Right cardiac atrium (tissue), 5 donors: ENCODE results near the gene LYVE1. TPM values are rescaled to one million over a fixed set of nuclear protein-coding genes. Genes with fewer than 3 reads are reported as not detected.

ENCODE experiments used
- ATAC-seq, 2 donors: fragments of 200-7000 bp; cut with Tn5 transposase; one replicate each; pipeline versions ENCODE4 v1.8.0 to v1.9.1; 2020; ENCODE audit warnings: moderate library complexity in 2 of 2, mild to moderate bottlenecking in 1 of 2
- DNase-seq, 3 donors: peaks; one replicate each; pipeline ENCODE4 v3.0.0-alpha.2; 2020
- H3K27ac ChIP-seq: one replicate; pipeline ENCODE4 v1.5.1; 2013; ENCODE audit warnings: mild to moderate bottlenecking, low read length, control low read depth, moderate library complexity
- H3K27me3 ChIP-seq: one replicate; pipeline ENCODE4 v1.6.1; 2013; ENCODE audit not compliant: control insufficient read depth, insufficient read depth
- H3K4me1 ChIP-seq: one replicate; pipeline ENCODE4 v1.6.1; 2013; ENCODE audit warnings: low read length; ENCODE audit not compliant: control insufficient read depth, insufficient read depth
- H3K4me3 ChIP-seq: one replicate; pipeline ENCODE4 v1.5.1; 2013; ENCODE audit warnings: low read length, control low read depth
- H3K9me3 ChIP-seq: one replicate; pipeline ENCODE4 v1.6.1; 2013; ENCODE audit warnings: low read length; ENCODE audit not compliant: control insufficient read depth
- WGBS: extraction: QIAGEN DNeasy Blood & Tissue Kit; methylation state at CpG from one replicate; pipeline ENCODE4 v1.1.7; 2013; 5-methylcytosine and 5-hydroxymethylcytosine counted together
- intact Hi-C, 4 donors: fragments of 100-400 bp; cut with DNase I; formaldehyde crosslinking; loops; one replicate each; pipeline versions ENCODE4 v1.11.0 to v1.14.0; 2022 to 2023
- long read RNA-seq, 4 donors: library from polyadenylated mRNA; unstranded; transcript quantifications; one replicate each; pipeline ENCODE4 v2.0.0, GENCODE V29; 2020 to 2021
- polyA plus RNA-seq: library from polyadenylated mRNA; stranded (reverse); fragments of 200-250 nt; gene quantifications from one replicate; pipeline ENCODE4 v1.2.3, GENCODE V29; 2013
- total RNA-seq, 4 donors: library from RNA; stranded (reverse); fragmentation: NEBNext Ultra II Directional; extraction: Animal tissue kit (Norgen Biotek cat#: 25700); gene quantifications; one replicate each; pipeline ENCODE4 v1.2.1, GENCODE V29; 2021
- donor health status: healthy with polysubstance abuse.
- donor health status: DM: no; HTN: yes; CAD: no.
- donor health status: DM: no; HTN: no; CAD: no.
- donor health status: DM: no; HTN: yes; CAD: no; lungs with severe emphysema.
- donor health status: DM: yes; HTN: yes; CAD: no.

LYVE1 gene, protein sequence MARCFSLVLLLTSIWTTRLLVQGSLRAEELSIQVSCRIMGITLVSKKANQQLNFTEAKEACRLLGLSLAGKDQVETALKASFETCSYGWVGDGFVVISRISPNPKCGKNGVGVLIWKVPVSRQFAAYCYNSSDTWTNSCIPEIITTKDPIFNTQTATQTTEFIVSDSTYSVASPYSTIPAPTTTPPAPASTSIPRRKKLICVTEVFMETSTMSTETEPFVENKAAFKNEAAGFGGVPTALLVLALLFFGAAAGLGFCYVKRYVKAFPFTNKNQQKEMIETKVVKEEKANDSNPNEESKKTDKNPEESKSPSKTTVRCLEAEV
- total RNA-seq, result 100 to 1,000 TPM in 1 of 4 donors, 10 to 100 TPM in 3; 69.8 to 114 (median 92.8) TPM
- polyA plus RNA-seq, result 12.6 TPM
- long read RNA-seq, donor 1, transcript LYVE1-201 (6 exons, 3,273 nt), result major isoform, 26 of 52 reads
- long read RNA-seq, donor 1, partial matches to known transcripts, result 6 of 52 reads
- long read RNA-seq, donor 1, other reads (novel, unspliced or antisense), result 19 of 52 reads
- long read RNA-seq, donor 2, transcript LYVE1-201 (6 exons, 3,273 nt), result major isoform, 13 of 14 reads
- long read RNA-seq, donor 2, partial matches to known transcripts, result 1 of 14 reads
- long read RNA-seq, donor 2, other reads (novel, unspliced or antisense), result 0 of 14 reads
- long read RNA-seq, donor 3, transcript LYVE1-201 (6 exons, 3,273 nt), result major isoform, 22 of 51 reads
- long read RNA-seq, donor 3, partial matches to known transcripts, result 12 of 51 reads
- long read RNA-seq, donor 3, other reads (novel, unspliced or antisense), result 17 of 51 reads
- long read RNA-seq, donor 4, transcript LYVE1-201 (6 exons, 3,273 nt), result major isoform, 10 of 12 reads
- long read RNA-seq, donor 4, partial matches to known transcripts, result 2 of 12 reads
- long read RNA-seq, donor 4, other reads (novel, unspliced or antisense), result 0 of 12 reads

DNA sequence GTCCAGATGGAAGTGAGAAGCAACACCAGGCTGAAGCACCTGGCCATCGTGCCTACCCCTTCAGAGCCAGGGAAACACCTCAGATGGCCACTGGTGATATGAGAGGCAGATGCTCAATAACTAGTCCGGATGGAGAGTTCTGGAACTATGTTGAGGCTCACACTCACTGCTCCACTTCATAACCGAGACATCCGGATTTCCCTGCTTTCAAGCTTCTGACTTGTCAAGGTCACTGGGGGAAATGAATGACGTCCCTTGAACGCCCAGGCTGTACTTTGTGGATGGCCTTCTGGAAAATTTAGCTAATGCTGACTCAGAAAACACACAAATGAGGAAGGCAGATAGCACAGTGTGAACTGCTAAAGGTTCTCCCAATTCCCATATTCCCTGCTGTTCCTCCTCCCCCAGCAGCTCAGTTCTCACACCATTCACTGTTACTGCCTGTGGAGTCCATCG lies at the start of gene LYVE1:
TSS of gene LYVE1 (minus strand) at position 180 of the 456 bp plus-strand sequence. CDS start at position 47, 133 bp downstream.
- intact Hi-C loops, result no loop called here
- Histone ChIP-seq H3K27me3 (no peaks in the 10 kb centered on the region), H3K9me3 (no peaks in the 10 kb centered on the region), H3K4me1 (peaks cover 3% of the 10 kb centered on the region), H3K27ac (peak within 1 kb of the TSS; percentile 43), H3K4me3 (no peak within 1 kb of the TSS)
- ATAC-seq (peak; percentile 78 to 89), DNase-seq (peak in 2 of 3 donors; percentile 25 to 28)
- 48% methylated on average over 7 of the region's 7 CpGs for WGBS

DNA sequence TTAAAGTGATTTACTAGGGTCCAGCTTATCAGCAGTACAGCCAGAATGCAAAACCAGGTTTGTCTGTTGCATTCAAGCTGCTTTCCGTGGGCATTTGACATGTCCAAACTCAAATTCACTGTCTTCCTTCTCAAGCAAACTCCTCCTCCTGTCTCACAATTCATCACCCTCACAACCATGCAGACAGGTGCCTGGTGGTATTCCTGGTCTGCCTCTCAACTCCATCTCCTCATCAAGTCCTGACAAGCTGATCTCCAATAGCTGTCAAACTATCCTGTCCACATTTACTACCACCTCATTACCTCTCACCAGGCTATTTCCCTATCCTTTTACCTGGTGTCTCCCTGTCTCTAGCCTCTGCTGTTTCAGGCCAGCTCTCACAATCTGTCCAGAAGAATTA lies 49.1 kb upstream of the LYVE1 start:
- Histone ChIP-seq H3K27ac (no peak overlapping the region), H3K4me3 (no peak overlapping the region), H3K4me1 (no peaks in the 10 kb centered on the region), H3K27me3 (no peaks in the 10 kb centered on the region), H3K9me3 (no peaks in the 10 kb centered on the region)
- DNase-seq (no peak), ATAC-seq (no peak)
- 73% methylated on average over 1 of the region's 1 CpG for WGBS
- intact Hi-C loops, result no loop called here

DNA sequence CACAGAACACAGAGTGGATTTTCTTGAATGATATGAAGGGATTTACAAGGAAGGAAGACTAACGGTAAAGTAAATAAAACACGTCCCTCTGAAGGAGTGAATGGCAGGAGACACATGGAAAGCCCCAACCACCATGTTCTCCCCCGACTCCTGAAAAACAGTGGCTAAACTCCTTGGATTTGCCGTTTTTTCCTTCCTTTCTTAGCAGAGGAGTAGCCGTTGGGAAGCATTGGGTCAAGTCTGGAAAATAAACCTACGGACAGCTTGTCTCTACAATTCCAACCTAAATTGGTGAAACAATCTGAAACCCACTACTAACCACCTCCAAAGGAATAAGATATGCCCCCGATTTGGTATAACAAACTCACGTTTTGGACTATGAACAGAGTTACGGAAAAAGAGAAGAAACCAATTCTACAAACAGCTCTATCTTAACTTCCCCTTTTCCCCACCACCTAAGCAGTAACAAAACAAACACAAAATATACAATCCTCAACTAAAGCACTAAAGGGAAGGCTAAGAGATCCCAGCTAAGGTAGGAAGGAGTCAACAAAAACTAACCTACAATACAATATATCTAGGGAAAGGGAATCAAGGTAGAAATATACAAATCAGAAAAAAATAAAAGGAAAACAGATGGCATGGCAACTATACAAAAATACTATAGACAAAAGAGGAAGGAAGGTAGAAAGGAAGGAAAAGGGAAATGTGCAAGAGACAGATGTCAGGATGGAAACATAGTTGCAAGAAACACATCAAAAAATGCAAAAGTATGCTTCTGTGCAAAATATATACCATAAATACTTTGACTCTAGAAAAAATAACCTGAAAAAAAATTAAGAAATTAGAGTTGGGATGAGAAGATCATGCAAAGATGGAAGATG lies 43.8 kb upstream of the LYVE1 start:
- no peaks in the 10 kb centered on the region for H3K27me3 ChIP-seq
- H3K27ac ChIP-seq, result no peak overlapping the region
- H3K4me1 ChIP-seq, result peaks cover 4% of the 10 kb centered on the region
- H3K9me3 ChIP-seq, result no peaks in the 10 kb centered on the region
- H3K4me3 ChIP-seq, result no peak overlapping the region
- WGBS, result 87% methylated on average over 9 of the region's 9 CpGs
- DNase-seq (no peak), ATAC-seq (no peak)
- intact Hi-C loops, result no loop called here

DNA sequence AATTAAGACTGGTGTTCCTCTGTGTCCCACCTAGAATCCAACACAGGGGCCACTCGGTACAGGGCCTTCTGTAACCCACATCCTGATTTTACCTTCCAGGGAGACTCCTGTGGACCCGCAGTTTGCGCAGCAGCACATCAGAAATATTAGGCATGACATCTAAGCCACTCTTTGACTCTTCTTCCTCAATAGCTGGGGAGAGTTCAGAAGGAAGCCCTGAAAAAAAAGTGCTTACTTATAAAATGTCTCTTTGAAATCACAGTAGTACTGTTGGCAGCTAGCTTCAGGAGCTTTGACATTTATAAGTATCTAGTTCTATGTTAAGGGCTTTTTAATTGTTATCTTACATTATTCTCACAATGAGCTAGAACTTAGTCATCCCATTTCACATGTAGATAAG lies 41.2 kb upstream of the LYVE1 start:
- no peak for ATAC-seq

DNA sequence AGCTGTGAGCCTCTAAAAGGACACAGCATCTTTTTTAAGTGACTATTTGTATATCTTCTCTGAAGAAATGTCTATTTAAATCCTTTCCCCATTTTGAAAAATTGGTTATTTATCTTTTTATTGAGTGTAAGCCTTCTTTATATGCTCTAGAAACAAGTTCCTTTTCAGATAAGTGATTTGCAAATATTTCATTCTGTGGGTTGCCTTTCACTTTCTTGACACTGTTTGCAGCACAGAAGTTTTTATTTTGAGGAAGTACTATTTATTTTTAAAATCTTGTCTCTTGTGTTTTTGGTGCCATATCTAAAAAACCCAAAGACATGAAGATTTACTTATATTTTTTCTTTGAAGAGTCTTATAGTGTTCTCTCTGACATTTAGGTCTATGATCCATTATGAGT lies 40.1 kb upstream of the LYVE1 start:
- intact Hi-C loops, result no loop called here
- Histone ChIP-seq H3K27ac (no peak overlapping the region), H3K4me1 (peaks cover 18% of the 10 kb centered on the region), H3K4me3 (no peak overlapping the region), H3K27me3 (no peaks in the 10 kb centered on the region), H3K9me3 (no peaks in the 10 kb centered on the region)
- ATAC-seq (no peak), DNase-seq (no peak)

More for the DNA sequence above, 41.2 kb upstream of the LYVE1 start:
- Histone ChIP-seq H3K4me1 (peaks cover 11% of the 10 kb centered on the region), H3K27me3 (no peaks in the 10 kb centered on the region), H3K27ac (no peak overlapping the region), H3K9me3 (no peaks in the 10 kb centered on the region), H3K4me3 (no peak overlapping the region)
- DNase-seq, result no peak
- intact Hi-C loops, result no loop called here
- WGBS, result 93% methylated on average over 3 of the region's 3 CpGs

DNA sequence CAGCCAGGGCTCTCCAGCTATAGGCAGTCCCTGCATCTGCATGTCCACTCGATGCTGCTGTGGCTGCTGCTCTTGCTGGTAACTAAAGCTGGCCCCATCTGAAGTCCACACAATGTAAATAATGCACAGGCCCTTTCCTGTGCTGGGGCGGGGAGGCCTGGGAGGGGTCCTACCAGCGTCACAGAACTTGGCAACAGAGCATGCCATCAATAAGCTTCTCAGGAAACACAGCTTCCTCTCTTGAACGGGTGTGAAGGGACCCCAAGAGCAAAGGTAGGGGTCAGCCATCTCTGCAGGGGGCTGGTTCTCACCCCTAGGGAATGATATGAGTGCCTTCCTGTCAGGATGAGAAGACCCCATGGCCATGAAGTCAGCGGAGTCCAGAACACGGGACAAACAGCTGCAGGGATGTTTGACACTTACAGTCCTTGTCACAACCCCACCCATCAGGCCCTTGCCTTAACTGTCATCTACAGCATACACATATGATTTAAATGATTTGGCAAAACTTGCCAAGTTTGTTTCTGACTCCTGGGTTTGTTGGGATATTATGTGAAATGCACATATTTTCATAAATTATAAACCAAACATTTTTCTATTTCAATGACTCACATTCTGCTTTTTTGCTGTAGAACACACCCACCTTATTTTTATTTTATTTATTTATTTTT lies 39.1 kb upstream of the LYVE1 start:
- no peak overlapping the region for H3K4me3 ChIP-seq
- H3K27me3 ChIP-seq, result no peaks in the 10 kb centered on the region
- peaks cover 18% of the 10 kb centered on the region for H3K4me1 ChIP-seq
- no peak for DNase-seq
- no peak overlapping the region for H3K27ac ChIP-seq
- 62% methylated on average over 6 of the region's 6 CpGs for WGBS
- no peaks in the 10 kb centered on the region for H3K9me3 ChIP-seq
- no peak for ATAC-seq
- intact Hi-C loops, result no loop called here

DNA sequence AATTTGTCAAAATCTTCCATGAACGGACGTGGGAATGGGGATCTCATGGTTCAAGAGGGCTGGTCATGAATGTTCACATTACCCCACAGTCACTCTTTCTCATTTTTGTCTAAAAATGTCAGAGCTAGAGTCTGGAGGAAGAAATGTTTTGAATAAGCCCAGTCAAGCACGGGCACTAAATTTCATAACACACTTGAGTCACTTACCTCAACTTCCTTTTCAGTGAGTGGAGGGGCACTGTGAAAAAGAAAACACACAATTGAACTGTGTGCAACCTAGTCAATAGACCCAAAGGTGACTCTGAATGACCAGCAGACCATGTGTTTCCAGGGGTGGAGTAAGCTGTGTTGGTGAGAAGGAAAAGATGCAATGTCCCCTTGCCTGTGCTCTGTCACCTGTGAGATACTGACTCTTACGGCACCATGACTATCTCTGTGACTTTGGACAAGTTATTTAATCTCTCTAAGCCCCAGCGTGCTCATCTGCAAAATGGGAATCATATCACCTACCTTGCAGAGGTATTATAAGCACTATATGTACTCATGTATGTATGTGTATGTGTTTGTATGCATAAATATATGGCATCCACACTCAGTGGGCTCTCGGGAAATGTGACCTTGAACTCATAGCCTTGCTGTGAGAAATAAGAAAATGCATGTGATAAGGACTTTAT lies 38.2 kb upstream of the LYVE1 start:
- WGBS, result 66% methylated on average over 6 of the region's 6 CpGs
- no peak for DNase-seq
- no peak overlapping the region for H3K4me3 ChIP-seq
- intact Hi-C loops, result no loop called here
- H3K27me3 ChIP-seq, result no peaks in the 10 kb centered on the region
- peaks cover 21% of the 10 kb centered on the region for H3K4me1 ChIP-seq
- peak overlapping the region; percentile 22 for H3K27ac ChIP-seq
- peak; percentile 17 to 22 for ATAC-seq
- H3K9me3 ChIP-seq, result no peaks in the 10 kb centered on the region

DNA sequence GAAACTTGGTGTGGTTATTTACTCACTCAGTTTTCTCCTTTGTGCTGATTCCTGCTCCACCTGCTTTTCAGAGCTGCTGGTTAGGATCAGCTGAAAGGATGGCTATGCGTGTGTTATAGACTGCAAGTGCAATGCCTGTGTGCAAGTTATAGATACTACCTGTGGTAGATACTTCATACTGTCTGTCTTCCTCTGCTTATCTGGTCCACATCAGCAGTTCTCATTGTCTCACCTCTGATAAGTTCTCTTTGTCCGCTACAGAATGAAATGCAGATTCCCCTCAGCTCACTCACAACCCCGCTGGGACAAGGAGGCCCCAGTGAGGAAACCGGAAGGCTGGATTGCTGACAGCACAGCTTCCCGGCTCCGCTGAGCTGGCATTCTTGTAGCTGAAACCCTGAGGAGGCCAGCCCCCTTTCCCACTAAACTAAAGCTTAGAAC lies 37.5 kb upstream of the LYVE1 start:
- Histone ChIP-seq H3K4me3 (no peak overlapping the region), H3K27ac (peak overlapping the region; percentile 74), H3K27me3 (no peaks in the 10 kb centered on the region), H3K9me3 (no peaks in the 10 kb centered on the region), H3K4me1 (peaks cover 22% of the 10 kb centered on the region)
- 32% methylated on average over 6 of the region's 6 CpGs for WGBS
- ATAC-seq (peak; percentile 64 to 68), DNase-seq (peak; percentile 77 to 85 (median 84))
- intact Hi-C loops, result no loop called here

DNA sequence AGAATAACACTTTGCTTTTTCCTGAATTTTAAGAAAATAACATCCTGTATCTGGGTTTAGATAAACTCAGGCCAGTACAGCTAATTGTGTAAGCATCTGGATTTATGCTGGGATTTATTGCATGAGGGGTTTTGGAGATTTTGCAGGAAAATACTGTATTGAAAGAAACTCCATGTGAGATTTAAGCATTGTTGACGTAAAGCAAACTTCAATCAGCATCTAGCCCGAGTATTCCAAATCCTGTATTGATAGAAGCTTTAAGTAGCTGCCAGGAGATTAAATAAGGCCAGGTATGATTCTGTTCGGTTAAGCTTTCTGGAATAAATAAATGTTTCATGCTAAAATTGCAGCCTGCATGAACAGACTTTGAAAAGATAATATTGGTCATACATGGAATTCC lies 36.3 kb upstream of the LYVE1 start:
- no peaks in the 10 kb centered on the region for H3K9me3 ChIP-seq
- no peak for ATAC-seq
- peaks cover 24% of the 10 kb centered on the region for H3K4me1 ChIP-seq
- no peaks in the 10 kb centered on the region for H3K27me3 ChIP-seq
- no peak overlapping the region for H3K4me3 ChIP-seq
- 58% methylated on average over 3 of the region's 3 CpGs for WGBS
- peak overlapping the region; percentile 51 for H3K27ac ChIP-seq
- intact Hi-C loops, result no loop called here
- DNase-seq, result no peak
